ENCODE results near the gene CCSER1.
"Not testable (repeated sequence)": the region's sequence is repeated elsewhere in the genome, so short reads cannot be mapped to it uniquely, and the experiment has no call there.

CCSER1 gene

DNA sequence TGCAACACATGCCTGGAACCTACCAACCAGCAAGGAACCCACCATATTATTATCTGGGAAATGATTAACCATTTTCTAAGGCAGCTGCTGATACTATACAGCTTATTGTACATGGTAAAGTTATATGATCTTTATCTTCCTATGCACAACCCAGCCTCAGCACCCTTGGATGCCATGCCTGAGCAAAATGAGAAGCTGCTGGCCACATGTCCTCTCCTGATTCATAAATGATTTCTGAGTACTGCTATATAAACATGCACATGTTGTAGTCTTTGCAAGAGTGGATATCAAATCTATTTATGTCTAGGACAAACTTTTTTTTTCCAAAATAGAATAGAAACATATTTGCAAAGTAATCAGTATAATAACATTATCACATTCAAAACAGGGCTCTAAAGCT is 1043.6 kb downstream of the CCSER1 start:
- Histone ChIP-seq H3K4me3 (ENCODE audit: low read depth, low read length) (no peak overlapping the region), H3K36me3 (no peaks in the 10 kb centered on the region), H3K9me3 (ENCODE audit: severe bottlenecking) (peaks cover 6% of the 10 kb centered on the region), H3K27me3 (ENCODE audit: insufficient read depth, low read depth, severe bottlenecking) (no peaks in the 10 kb centered on the region), H3K27ac (no peak overlapping the region)
- DNase-seq = no peak
- TF ChIP-seq, protein P1, sequence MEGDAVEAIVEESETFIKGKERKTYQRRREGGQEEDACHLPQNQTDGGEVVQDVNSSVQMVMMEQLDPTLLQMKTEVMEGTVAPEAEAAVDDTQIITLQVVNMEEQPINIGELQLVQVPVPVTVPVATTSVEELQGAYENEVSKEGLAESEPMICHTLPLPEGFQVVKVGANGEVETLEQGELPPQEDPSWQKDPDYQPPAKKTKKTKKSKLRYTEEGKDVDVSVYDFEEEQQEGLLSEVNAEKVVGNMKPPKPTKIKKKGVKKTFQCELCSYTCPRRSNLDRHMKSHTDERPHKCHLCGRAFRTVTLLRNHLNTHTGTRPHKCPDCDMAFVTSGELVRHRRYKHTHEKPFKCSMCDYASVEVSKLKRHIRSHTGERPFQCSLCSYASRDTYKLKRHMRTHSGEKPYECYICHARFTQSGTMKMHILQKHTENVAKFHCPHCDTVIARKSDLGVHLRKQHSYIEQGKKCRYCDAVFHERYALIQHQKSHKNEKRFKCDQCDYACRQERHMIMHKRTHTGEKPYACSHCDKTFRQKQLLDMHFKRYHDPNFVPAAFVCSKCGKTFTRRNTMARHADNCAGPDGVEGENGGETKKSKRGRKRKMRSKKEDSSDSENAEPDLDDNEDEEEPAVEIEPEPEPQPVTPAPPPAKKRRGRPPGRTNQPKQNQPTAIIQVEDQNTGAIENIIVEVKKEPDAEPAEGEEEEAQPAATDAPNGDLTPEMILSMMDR (IDR thresholded peaks at IDR 0.05; ENCODE audit: low read depth, low read length) = no peak

DNA sequence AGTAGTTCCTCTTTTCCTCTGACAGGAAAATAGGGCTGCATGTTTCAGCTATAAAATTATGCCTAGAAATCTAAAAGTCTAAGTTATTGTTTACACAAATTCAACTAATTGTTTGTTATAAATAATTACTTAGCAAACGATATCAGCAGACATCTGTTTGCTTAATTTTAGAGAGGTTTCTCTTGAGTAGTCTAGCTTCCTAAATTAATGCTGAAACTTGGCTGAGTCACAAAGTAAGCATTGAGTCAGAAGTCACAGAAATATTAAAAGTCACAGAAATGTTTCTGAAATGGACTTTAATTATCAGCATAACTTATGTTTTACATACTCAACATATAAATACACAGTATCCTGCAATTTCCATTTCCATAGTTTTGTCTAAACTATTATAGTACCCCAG is 1044.0 kb downstream of the CCSER1 start:
- Histone ChIP-seq H3K27me3 (ENCODE audit: insufficient read depth, low read depth, severe bottlenecking) (no peaks in the 10 kb centered on the region), H3K36me3 (no peaks in the 10 kb centered on the region), H3K9me3 (ENCODE audit: severe bottlenecking) (peaks cover 6% of the 10 kb centered on the region), H3K27ac (no peak overlapping the region), H3K4me3 (ENCODE audit: low read depth, low read length) (no peak overlapping the region)
- no peak for DNase-seq
- TF ChIP-seq, protein P1 (IDR thresholded peaks at IDR 0.05; ENCODE audit: low read depth, low read length) = no peak

DNA sequence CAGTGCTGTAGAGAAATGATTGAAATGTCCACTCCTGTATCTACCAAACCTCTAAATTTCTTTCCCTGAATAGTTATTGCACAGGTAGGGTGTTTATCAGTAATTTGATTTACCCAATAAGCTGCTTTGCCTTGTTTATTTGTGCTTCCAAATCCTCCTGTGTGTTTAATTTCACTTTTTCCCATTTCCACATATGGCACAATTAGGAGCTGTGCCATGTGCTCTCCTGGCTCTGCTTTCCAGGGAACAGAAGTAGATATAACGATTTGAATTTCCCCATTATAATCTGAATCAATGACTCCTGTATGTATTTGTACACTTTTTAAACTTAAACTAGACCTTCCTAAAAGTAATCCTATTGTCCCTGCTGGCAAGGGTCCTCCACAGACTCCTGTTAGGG is 1057.9 kb downstream of the CCSER1 start:
- H3K27me3 ChIP-seq (ENCODE audit: insufficient read depth, low read depth, severe bottlenecking); H3K36me3 ChIP-seq; DNase-seq; H3K27ac ChIP-seq; H3K4me3 ChIP-seq (ENCODE audit: low read depth, low read length); H3K9me3 ChIP-seq (ENCODE audit: severe bottlenecking): not testable (repeated sequence)

DNA sequence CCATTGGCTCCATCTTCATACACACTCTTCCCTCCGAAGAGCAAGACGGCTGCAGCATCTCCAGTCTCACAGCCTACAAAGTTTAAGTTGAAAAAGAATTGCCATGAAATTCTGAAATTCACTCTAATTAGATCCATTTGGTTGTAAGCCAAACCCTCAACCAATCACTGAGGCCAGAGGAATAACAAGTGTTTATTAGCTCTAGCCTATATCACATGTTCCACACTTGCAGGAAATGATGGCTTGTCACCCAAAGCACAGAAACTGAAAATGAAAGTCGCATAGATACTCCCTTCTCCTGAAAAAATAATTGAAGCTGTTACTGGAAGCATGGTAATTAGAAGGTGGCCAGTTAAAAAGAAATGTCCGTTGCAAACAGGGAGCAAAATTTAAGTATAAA is 1071.8 kb downstream of the CCSER1 start:
- H3K27ac ChIP-seq = no peak overlapping the region

DNA sequence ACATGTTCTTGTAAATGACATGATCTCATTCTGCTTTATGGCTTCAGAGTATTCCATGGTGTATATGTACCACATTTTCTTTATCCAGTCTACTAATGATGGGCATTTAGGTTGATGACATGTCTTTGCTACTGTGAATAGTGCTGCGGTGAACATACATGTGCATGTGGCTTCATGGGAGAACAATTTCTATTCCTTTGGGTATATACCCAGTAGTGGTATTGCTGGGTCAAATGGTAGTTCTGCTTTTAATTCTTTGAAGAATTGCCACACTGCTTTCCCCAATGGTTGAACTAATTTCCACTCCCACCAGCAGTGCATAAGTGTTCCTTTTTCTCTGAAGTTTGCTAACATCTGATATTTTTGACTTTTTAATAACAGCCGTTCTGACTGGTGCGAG is 1080.3 kb downstream of the CCSER1 start:
- Histone ChIP-seq H3K9me3 (ENCODE audit: severe bottlenecking) (no peaks in the 10 kb centered on the region), H3K27ac (no peak overlapping the region), H3K4me3 (ENCODE audit: low read depth, low read length) (no peak overlapping the region), H3K36me3 (no peaks in the 10 kb centered on the region), H3K27me3 (ENCODE audit: insufficient read depth, low read depth, severe bottlenecking) (no peaks in the 10 kb centered on the region)
- TF ChIP-seq, protein P1 (IDR thresholded peaks at IDR 0.05; ENCODE audit: low read depth, low read length) = no peak
- DNase-seq = no peak

More for the DNA sequence above, 1071.8 kb downstream of the CCSER1 start:
- H3K9me3 ChIP-seq (ENCODE audit: severe bottlenecking) = no peaks in the 10 kb centered on the region
- H3K27me3 ChIP-seq (ENCODE audit: insufficient read depth, low read depth, severe bottlenecking) = no peaks in the 10 kb centered on the region
- no peaks in the 10 kb centered on the region for H3K36me3 ChIP-seq
- no peak overlapping the region for H3K4me3 ChIP-seq (ENCODE audit: low read depth, low read length)
- TF ChIP-seq, protein P1 (IDR thresholded peaks at IDR 0.05; ENCODE audit: low read depth, low read length) = no peak
- no peak for DNase-seq

DNA sequence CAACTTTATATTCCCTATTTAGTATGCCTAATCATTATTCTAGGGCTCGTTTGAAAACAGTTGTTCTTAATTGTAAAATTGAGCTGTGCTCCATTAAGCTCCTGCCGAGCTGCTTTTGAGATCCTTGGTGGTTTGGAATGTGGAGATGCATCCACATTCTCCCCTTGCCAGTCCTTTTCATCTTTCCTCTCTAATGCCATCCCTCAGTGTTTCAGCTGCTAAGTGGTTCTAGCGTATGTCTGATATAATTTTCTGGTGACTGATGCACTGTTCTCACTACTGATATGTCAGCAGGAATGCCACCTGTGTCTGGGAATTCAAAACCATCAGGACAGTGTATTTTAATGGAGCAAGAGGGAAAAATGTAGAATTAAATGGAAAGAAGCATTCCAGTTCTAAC is 1085.0 kb downstream of the CCSER1 start:
- no peak for DNase-seq
- Histone ChIP-seq H3K4me3 (ENCODE audit: low read depth, low read length) (no peak overlapping the region), H3K27me3 (ENCODE audit: insufficient read depth, low read depth, severe bottlenecking) (no peaks in the 10 kb centered on the region), H3K36me3 (no peaks in the 10 kb centered on the region), H3K27ac (no peak overlapping the region), H3K9me3 (ENCODE audit: severe bottlenecking) (no peaks in the 10 kb centered on the region)
- TF ChIP-seq, protein P1 (IDR thresholded peaks at IDR 0.05; ENCODE audit: low read depth, low read length) = no peak

DNA sequence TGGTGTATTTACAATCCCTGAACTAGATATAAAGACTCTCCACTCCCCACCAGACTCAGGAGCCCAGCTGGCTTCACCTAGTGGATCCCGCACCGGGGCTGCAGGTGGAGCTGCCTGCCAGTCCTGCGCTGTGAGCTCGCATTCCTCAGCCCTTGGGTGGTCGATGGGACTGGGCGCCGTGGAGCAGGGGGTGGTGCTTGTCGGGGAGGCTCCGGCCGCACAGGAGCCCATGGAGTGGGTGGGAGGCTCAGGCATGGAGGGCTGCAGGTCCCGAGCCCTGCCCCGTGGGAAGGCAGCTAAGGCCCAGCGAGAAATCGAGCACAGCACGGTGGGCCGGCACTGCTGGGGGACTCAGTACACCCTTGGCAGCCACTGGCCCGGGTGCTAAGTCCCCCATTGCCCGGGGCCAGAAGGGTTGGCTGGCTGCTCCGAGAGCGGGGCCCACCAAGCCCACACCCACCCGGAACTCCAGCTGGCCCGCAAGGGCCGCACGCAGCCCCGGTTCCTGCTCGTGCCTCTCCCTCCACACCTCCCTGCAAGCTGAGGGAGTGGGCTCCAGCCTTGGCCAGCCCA is 1090.7 kb downstream of the CCSER1 start:
- H3K27me3 ChIP-seq (ENCODE audit: insufficient read depth, low read depth, severe bottlenecking); H3K27ac ChIP-seq; DNase-seq; H3K36me3 ChIP-seq; H3K9me3 ChIP-seq (ENCODE audit: severe bottlenecking); H3K4me3 ChIP-seq (ENCODE audit: low read depth, low read length): not testable (repeated sequence)

Data from WERI-Rb-1 (cell line).